HG03103 (cell line): ENCODE measurements around the gene UST.

Experiments used
- ATAC-seq: cut with Tn5 transposase; IDR thresholded peaks from one replicate; pipeline ENCODE4 v1.9.1; 2021; ENCODE audit warnings: low read depth; ENCODE audit not compliant: unreplicated experiment

The UST gene, protein sequence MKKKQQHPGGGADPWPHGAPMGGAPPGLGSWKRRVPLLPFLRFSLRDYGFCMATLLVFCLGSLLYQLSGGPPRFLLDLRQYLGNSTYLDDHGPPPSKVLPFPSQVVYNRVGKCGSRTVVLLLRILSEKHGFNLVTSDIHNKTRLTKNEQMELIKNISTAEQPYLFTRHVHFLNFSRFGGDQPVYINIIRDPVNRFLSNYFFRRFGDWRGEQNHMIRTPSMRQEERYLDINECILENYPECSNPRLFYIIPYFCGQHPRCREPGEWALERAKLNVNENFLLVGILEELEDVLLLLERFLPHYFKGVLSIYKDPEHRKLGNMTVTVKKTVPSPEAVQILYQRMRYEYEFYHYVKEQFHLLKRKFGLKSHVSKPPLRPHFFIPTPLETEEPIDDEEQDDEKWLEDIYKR

DNA sequence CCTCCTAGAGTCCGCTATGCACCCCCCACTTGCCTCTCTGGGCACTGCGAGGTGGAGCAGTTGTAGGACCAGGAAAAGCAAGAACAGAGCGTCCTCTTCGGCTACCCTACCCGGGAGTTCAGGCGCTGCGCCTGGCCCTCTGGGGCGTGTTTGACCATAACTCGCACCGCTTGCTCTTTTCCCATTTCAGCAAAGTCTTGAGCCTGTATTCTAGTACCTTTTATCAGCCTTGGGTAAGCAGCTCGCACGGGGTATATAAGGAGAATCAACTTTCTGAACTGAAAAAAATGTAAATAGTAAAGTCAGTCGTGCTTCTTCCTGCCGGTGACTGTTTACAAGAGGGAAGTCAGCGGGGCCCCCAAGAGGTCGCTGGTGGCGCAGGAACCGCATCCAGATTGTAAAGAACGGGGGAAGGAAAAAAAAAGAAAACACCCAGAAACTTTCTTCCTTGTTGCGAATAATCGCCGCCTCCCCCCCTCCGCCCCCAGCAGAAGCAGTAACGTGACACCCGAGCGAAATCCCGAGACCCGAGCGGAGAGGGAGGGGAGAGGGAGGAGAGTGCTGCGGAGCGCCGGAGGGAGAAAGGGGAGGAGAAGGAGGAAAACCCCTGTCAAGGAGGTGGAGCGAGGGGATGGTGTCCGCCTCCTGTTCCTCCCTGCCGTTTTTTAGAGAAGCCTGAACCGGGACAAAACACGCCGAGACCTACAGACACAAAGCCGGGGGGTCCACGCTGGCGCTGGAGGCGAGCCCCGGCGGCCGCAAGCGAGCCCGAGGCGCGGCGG is at the start of gene UST:
Gene UST (plus strand): TSS at position 668 of the 782 bp plus-strand sequence. CDS start 401 bp downstream, outside the sequence.
- ATAC-seq, result peak; percentile 44

DNA sequence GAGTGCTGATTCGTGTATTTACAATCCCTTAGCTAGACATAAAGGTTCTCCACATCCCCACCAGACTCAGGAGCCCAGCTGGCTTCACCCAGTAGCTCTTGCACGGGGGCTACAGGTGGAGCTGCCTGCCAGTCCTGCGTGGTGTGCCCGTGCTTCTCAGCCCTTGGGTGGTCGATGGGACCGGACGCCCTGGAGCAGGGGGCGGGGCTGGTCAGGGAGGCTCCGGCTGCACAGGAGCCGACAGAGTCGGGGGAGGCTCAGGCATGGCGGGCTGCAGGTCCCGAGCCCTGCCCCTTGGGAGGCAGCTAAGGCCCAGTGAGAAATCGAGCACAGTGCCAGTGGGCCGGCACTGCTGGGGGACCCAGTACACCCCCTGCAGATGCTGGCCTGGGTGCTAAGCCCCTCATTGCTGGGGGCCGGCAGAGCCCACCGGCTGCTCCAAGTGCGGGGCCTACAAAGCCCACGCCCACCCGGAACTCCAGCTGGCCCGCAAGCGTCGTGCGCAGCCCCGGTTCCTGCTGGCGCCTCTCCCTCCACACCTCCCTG is 48.9 kb upstream of the UST start:
- ATAC-seq, result no peak

DNA sequence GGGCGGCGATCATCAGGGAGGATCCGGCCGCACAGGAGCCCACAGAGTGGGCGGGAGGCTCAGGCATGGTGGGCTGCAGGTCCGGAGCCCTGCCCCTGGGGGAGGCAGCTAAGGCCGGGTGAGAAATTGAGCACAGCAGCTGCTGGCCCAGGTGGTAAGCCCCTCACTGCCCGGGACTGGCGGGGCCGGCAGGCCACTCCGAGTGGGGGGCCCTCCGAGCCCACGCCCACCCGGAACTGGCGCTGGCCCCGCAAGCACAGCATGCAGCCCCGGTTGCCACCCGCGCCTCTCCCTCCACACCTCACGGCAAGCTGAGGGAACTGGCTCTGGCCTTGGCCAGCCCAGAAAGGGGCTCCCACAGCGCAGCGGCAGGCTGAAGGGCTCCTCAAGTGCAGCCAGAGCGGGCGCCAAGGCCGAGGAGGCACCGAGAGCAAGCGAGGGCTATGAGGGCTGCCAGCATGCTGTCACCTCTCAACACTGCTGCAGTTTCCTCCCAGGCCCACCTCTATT is 48.1 kb upstream of the UST start:
- ATAC-seq, result no peak

DNA sequence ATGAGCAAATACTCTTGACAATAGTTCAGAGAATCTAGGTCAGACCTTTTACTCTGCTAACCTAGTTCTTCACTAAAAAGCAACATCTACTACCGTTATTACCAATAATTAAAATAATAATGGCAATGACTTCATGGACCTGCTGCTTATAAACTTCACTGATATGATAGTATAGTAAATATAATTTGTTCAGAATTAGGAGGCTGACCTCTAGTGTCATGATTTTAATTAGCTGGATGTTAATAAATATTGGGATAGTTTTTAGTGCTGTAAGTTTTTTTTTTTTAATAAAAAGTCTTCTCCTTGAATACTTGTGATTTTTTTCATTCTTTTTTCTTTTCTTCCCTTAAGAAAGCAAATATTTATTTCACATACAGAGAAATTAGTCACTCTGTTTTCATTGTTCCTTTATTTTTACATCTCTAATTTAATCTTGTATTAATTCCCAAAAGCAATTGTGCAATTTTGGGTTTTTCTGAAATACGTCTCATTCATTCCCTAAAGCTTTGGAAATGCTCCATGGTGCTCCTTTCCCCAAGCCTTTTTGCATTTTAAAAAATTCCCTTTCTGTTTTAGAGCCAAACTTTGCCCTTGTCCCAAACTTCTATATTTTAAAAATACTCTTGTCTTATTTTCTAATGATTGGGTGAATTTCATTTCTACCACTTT is 46.6 kb upstream of the UST start:
- ATAC-seq, result no peak

DNA sequence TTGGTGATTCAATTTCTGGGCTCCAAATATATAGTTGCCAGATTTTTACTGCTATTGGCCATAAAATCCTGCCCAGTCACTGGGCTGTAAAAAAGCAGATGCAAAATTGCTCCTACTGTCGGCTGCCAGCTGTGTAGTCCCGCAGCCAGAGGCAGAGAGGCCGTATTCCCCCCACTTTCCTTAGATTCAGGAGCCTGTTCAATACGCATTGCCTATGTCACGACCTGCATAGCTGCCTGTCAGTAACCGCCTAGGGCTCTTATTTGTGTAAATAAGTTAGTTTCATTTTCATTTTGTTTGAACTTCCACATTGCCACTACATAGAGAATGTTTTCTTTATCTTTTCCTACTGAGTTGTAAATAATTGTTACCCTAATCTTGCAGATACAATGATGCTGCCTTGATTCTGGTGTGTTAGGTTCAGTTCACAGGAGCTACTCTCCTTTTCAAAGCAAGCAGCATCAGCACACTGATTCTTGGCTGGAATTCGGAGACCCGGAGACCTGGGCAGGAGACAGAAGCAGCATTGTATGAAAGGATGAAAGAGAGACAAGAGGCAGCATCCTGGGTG is 46.0 kb upstream of the UST start:
- ATAC-seq, result no peak

DNA sequence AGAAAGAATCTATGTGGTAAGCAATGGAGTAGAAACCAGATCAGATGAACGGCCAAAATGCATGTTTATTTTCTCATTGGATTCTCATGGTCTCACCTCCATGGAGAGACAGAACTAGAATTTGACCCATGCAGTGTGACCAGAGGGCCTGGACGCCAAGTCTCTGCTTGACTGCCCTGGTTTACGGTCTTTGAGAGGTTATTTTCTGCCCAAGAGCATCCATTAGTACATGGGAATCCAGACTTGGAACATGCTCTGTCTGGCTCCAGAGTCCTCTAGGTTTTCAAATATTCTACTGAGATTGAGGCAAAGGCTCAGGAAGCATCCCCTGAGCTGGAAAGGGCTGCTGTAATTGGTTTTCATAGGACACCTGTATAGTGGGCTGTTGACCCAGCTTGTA is 45.5 kb upstream of the UST start:
- ATAC-seq, result no peak

DNA sequence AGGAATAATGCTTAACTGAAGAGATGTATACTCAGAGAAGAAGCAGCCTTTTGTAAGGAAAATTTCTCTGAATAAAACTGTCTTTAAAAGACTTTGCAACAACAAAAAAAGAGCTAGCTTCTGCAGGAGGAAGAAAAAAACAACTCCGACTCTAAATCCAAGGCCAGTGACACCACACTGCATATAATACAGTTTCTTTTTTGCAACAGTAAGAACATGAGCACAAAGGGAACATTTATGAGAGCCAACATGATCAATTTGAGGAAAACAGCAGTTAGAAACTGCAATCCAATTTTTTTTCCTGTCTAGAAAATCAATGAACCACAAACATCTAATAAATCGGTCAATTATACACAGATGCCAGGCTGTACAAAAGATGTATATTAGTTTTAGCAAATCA is 42.9 kb upstream of the UST start:
- ATAC-seq, result no peak

DNA sequence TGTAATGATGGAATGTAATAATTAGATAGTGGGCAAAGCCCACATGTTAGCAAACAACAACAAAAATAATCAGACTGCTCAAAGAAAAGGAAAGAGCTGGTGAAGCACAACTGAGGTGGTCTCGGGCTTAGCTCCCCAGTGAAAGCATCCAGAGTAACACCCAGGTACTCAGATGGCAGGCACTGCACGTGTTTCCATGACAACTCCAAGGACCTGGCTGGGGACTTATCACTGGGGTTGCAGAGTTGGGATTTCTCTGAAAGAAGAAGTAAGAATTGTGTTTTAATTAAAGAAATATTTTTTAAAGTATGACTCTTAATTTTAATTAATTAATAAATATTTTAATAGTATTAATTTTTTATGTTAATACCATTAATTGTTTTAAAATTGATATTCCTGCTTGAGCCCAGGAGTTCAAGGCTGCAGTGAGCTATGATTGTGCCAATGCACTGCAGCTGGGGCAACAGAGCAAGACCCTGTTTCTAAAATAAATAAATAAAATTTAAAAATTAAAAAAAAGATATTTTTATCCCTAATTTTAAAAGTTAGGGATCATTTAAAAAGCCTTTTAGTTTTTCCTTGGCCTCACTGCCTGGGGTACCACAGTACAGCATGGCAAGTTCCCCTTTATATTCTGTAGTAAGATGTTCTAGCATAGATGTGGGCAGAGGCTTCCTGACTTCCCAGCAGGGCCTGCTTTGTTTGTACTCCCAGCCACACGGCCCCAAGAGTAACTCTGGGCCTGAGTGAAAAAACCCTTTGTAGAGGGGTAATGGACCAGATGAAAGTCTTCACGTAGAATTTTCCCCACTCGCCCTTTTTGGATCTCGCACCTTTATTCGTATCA is 42.2 kb upstream of the UST start:
- no peak for ATAC-seq

DNA sequence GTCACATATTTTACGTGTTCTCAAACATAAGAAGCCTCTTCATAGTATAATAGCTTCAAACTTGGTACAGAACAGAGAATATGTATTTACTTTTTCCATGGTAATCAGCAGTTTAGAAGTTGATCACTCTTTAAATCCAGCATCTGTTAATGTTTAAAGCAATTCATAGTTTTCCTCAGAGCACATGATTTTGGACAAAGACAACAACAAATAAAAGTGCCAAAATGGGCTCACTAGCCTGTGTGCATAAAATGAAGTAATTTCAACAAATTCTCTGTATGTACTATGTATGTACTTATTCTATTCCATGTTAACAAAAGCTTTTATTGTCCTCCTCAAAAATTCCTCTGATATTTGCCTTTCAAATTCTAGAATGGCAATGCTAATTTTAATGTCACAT is 38.1 kb upstream of the UST start:
- ATAC-seq, result no peak

DNA sequence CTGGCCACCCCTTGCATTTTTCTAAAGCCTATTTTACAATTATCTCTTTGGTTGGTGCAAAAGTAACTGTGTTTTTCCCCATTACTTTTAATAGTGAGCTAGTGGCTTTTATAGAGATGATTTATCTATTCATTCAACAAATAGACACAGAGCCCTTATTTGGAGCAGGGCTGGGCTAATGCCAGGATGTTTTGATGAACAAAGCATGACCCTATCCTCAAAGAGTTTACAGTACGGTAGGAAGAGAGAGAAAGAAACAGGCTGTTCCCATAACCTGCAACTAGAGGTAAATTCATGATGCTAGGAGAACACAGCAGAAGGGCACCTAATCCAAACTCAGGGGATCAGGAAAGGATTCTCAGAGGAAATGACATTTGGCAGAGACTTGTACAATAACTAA is 37.3 kb upstream of the UST start:
- ATAC-seq, result no peak

DNA sequence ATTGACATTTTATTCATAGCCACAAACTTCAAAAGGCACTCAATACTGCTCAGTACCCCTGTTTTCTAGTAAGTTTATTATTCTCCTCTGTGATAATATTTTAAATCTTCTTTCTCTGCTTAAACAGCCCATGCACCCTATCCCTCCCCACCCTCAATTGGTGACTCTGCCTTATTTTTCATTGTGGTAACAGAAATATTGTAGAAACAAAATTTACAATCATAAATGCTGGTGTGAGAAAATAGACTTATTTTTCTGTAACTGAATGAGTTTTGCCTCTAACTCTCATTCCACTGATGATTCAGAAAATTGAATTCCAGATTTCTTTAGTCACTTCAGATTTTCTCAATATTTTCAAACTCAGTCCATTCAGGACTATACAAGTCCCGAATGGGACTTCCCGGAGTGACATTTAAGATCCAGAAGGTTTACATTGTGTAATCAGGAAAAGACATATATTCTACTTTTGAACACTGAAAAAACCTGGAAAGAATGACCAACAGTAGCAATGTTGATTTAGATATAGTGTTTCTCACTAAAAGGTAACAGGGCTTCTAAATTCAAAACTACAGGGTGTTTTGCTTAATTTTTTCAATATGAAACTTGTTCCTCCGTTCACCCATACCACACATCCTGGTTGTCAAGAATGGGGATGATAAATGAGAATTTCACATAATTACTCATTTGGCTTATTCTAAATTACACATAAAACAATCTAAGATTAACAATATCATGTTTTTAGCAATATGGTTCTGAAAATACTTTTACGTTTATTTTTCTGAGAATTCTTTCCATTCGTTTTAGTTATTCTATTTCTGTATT is 34.8 kb upstream of the UST start:
- ATAC-seq, result no peak

DNA sequence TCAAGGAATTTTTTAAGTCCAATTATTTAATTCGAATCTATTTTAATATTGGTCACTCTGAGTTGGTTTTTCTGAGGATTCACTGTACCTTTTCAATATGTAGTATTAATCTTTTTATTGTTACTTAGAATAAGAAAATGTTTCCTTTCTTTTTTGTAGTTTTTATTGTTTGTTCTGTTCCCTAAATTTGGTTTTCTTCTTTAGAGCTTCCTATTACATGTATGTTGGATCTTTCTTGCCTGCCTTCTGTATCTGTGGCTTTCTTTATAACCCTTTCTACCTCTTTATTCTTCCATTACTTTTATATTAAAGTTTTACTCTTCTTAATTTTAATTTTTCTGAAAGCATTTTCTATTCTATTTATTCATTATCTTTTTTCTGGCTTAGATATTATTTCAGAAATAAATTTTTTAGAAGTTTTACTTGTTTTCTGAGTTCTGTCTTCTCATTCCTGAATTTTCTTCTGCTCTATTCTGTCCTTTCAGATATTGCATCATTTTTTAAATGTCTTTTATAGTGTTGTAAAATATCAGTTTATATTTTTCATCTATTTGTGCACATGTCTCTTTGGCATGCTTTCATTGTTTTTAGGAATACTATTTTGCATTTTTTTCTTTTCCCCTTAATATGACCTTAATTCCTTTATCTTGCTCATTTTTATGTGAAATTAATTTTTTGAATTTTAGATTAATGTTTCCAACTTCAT is 33.6 kb upstream of the UST start:
- ATAC-seq, result no peak

DNA sequence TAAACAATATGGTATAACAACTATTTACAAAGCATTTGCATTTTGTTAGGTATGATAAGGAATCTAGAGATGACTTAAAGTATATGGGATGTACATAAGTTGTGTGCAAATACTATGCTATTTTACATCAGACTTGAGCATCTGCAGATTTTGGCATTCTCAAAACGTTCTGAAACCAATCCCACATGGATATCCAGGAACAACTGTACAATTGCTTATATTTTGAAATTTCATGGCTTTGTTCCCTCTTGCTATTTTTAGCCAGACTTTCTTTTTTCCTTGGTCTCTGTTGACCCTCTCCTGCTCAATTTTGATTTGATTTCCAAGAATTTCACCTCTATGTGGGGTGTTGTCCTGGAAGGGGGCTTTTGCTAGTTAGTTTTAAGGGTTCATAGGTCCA is 32.9 kb upstream of the UST start:
- no peak for ATAC-seq

DNA sequence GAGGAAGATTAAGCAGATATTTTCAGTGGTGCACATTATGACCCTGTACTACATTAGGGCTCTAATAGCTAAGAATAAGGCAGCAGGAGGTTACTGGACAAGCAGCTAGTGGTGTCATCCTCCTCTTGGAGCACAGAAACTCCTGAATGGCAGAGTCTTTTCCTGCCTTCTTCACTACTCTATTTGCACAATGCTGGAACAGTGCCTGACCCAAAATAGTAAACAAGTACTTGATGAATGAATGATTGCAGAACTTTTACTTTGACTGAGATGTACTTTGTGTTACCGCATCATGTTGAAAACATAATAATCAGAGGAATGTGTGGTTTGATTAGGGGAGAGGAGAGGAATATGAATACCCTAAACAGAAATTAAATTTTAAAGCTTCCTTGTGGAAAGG is 30.0 kb upstream of the UST start:
- no peak for ATAC-seq

DNA sequence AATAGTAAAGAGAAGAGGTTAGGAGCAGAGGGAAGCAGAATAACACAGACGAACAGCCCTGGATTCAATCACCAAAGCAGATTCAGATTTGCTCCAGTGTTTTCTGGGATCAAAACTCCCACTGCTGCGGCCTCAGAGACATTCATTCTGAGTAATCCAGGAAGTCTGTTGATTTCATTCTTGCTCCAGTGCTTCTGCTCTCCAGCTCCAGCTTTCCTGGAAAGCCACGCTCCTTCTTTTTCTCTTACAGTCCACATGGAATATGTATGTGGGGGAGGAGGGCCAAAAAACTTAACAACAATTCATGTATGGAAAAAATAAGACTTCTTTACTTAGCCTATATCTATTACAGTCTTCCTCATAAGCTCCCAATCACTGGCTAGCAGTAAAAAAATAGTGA is 26.4 kb upstream of the UST start:
- no peak for ATAC-seq

DNA sequence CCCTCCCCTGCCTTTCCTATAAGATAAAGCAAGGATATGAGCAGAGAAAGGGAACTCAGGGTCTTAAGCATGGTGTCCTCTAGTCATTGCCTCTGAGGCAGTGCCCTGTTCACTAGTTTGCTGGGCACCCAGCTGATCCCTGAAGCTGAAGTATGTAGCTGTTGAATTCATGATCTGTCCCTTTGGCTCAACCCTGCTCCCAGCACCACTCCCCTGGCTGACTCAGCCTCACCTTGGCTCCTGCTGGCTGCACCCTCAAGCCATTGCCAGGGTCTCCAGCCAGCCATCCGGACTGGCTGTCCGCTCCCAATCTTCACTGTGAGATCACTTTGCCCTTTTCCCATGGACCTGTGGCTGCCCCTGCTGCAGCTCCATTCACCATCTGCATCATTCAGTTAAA is 25.9 kb upstream of the UST start:
- ATAC-seq, result no peak

DNA sequence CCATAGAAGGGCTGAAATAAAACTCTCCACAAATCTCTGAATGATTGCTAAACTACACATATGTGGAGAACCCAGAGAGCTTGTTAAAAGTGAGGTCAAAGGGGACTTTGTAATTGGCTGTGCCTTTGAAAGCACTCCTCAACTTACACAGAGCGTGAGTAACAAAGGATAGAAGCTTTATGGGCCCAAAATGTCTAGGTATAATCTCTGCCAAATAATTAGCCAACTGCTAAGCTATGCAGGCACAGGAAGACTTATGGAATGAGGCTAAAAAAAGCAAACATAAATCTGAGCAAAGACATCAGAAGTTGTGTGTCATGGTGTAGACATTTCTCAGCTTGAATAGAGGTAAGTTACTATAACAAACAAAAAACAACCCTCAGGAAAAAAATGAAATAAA is 23.3 kb upstream of the UST start:
- ATAC-seq, result no peak

DNA sequence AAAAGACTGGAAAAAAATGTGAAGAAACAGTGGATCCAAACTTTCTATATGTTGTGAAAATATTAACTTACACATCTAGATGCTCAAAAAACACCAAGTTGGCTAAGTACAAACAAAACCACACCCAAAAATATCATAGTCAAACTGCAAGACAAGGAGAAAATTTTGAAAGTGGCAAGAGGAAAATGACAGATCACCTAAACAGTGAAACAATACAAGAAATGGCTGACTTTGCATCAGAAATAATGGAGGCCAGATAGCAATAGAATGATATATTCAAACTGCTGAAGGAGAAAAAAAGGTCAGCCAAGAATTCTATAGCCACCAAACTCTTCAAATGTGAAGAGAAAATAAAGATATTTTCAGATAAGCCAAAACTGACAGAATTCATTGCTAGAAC is 22.4 kb upstream of the UST start:
- ATAC-seq, result no peak
